Measurements from ENCODE around the gene EFEMP2.

DNA sequence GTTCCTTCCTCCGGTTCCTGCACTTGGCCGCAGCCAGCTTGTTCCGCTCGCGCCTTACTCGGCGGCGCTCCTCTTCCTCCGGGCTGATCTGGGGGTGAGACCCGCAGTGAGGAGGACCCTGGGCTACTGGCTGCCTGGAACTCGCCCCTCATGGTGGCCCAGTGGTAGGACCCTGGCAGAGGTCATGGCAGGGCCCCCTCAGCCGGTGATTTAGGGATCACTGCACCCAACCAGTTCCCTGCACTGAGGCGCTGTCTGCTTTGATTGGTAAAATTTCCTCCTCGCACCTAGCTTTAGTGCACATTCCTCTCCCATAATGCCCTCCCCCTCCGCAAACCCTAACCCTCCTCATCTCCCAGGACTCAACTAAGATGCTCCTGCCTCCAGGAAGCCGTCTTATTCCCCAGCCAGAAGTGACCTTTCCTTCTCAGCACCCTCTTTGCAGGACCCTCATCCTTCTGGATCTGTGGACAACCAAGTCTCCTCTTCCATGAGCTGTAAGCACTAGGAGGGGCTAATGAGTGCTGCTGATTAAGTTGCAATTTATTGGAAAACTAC, 21.5 kb upstream of the EFEMP2 start:
- TF ChIP-seq, protein P1, sequence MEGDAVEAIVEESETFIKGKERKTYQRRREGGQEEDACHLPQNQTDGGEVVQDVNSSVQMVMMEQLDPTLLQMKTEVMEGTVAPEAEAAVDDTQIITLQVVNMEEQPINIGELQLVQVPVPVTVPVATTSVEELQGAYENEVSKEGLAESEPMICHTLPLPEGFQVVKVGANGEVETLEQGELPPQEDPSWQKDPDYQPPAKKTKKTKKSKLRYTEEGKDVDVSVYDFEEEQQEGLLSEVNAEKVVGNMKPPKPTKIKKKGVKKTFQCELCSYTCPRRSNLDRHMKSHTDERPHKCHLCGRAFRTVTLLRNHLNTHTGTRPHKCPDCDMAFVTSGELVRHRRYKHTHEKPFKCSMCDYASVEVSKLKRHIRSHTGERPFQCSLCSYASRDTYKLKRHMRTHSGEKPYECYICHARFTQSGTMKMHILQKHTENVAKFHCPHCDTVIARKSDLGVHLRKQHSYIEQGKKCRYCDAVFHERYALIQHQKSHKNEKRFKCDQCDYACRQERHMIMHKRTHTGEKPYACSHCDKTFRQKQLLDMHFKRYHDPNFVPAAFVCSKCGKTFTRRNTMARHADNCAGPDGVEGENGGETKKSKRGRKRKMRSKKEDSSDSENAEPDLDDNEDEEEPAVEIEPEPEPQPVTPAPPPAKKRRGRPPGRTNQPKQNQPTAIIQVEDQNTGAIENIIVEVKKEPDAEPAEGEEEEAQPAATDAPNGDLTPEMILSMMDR (IDR thresholded peaks at IDR 0.05), result no peak
- no peak for TF ChIP-seq POLR2A (IDR thresholded peaks at IDR 0.05)
